DOHH2 (cell line): ENCODE data around the gene CD99.
"Not testable (repeated sequence)": the region's sequence is repeated elsewhere in the genome, so short reads cannot be mapped to it uniquely, and the experiment has no call there.

Experiments
- H3F3A ChIP-seq: fragments of 200-600 bp; sonication (generic), shearing (Covaris generic); 2 replicates; pipeline ENCODE4 v1.6.0; 2016; ENCODE audit warnings: antibody characterized with exemption, mild to moderate bottlenecking; ENCODE audit not compliant: control insufficient read depth, insufficient read depth
- H3K27ac ChIP-seq: fragments of 200-600 bp; sonication (generic); 2 replicates; pipeline ENCODE4 v1.5.1; 2014; ENCODE audit warnings: low read depth, mild to moderate bottlenecking, low read length, moderate library complexity
- H3K27me3 ChIP-seq: fragments of 200-600 bp; sonication (generic); 2 replicates; pipeline ENCODE4 v1.6.1; 2014; ENCODE audit warnings: mild to moderate bottlenecking, low read length, mixed read lengths; ENCODE audit not compliant: control insufficient read depth
- H3K36me3 ChIP-seq: fragments of 200-600 bp; sonication (generic); 2 replicates; pipeline ENCODE4 v1.6.1; 2014; ENCODE audit warnings: mild to moderate bottlenecking, low read length, moderate library complexity, mixed read lengths; ENCODE audit not compliant: control insufficient read depth
- H3K4me1 ChIP-seq: fragments of 200-600 bp; sonication (generic); 2 replicates; pipeline ENCODE4 v1.6.1; 2014; ENCODE audit warnings: mild to moderate bottlenecking, low read length, mixed read lengths; ENCODE audit not compliant: control insufficient read depth
- H3K4me2 ChIP-seq: fragments of 200-600 bp; sonication (generic); 2 replicates; pipeline ENCODE4 v1.6.0; 2014; ENCODE audit warnings: mild to moderate bottlenecking, low read length, moderate library complexity
- H3K4me3 ChIP-seq: fragments of 200-600 bp; sonication (generic); 2 replicates; pipeline ENCODE4 v1.5.1; 2014; ENCODE audit warnings: mild to moderate bottlenecking, low read length, mixed read lengths
- H3K79me2 ChIP-seq: fragments of 200-600 bp; sonication (generic); 2 replicates; pipeline ENCODE4 v1.6.1; 2014; ENCODE audit warnings: mild to moderate bottlenecking, low read length, mixed read lengths; ENCODE audit not compliant: control insufficient read depth
- H3K9me2 ChIP-seq: fragments of 200-600 bp; sonication (generic); replicated peaks from 2 replicates; pipeline ENCODE4 v1.6.1; 2014; ENCODE audit warnings: mild to moderate bottlenecking, low read length, mixed read lengths; ENCODE audit not compliant: control insufficient read depth
- H3K9me3 ChIP-seq: fragments of 200-600 bp; sonication (generic); 2 replicates; pipeline ENCODE4 v1.6.1; 2014; ENCODE audit warnings: antibody characterized with exemption, low read length, mixed read lengths; ENCODE audit not compliant: control insufficient read depth, insufficient read depth
- H4K20me1 ChIP-seq: fragments of 200-600 bp; sonication (generic); 2 replicates; pipeline ENCODE4 v1.6.0; 2014; ENCODE audit warnings: low read depth, mild to moderate bottlenecking, antibody characterized with exemption, low read length, moderate library complexity; ENCODE audit not compliant: control insufficient read depth, insufficient read depth
- EZH2phosphoT487 ChIP-seq: fragments of 200-600 bp; sonication (generic); IDR thresholded peaks from 2 replicates; pipeline ENCODE4 v1.6.1; 2017; ENCODE audit warnings: borderline replicate concordance, mild to moderate bottlenecking, antibody characterized with exemption, low read length, moderate library complexity, mixed read lengths
- TF ChIP-seq, protein P1 (sequence below): fragments of 200-600 bp; sonication (generic); IDR thresholded peaks from one replicate; pipeline ENCODE4 v1.5.1; 2014; ENCODE audit warnings: antibody characterized with exemption, mild to moderate bottlenecking, low read depth, low read length; ENCODE audit not compliant: poor library complexity, severe bottlenecking

CD99 gene

DNA sequence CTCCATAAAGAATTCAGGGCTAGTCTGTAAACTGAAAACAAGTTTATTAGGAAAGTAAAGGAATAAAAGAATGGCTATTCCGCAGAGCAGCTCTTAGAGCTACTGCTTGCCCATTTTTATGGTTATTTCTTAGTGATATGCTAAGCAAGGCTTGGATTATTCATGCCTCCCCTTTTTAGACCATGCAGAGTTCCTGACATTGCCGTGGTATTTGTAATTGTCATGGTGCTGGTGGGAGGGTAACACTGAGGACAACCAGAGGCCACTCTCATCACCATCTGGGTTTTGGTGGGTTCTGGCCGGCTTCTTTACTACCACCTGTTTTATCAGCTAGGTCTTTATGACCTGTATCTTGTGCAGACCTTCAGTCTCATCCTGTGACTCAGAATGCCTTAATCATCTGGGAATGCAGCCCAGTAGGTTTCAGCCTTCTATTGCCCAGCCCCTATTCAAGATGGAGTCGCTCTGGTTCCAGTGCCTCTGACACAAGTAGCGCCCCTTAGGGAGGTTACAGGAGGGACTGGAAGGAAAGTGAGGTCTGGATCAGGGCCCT lies 64.1 kb downstream of the CD99 start:
- not testable (repeated sequence) for H3K4me1 ChIP-seq, H3K27me3 ChIP-seq, H3K27ac ChIP-seq, H3F3A ChIP-seq, H3K4me3 ChIP-seq, H3K36me3 ChIP-seq, H3K4me2 ChIP-seq, H3K79me2 ChIP-seq, H4K20me1 ChIP-seq, H3K9me3 ChIP-seq, H3K9me2 ChIP-seq

GRCh38 chrX:2756548-2756947 lies 65.5 kb downstream of the CD99 start:
- Histone ChIP-seq H3K27me3 (no peaks in the 10 kb centered on the region; the same call in 1 of the 2 replicates), H3K9me2 (no peaks in the 10 kb centered on the region), H3K4me1 (no peaks in the 10 kb centered on the region), H3K4me2 (no peak overlapping the region), H3K36me3 (no peaks in the 10 kb centered on the region), H3K4me3 (no peak overlapping the region), H3K9me3 (no peaks in the 10 kb centered on the region), H4K20me1 (no peaks in the 10 kb centered on the region), H3K27ac (no peak overlapping the region), H3F3A (no peaks in the 10 kb centered on the region), H3K79me2 (no peaks in the 10 kb centered on the region)
- no peak for TF ChIP-seq EZH2phosphoT487
- TF ChIP-seq, protein P1, sequence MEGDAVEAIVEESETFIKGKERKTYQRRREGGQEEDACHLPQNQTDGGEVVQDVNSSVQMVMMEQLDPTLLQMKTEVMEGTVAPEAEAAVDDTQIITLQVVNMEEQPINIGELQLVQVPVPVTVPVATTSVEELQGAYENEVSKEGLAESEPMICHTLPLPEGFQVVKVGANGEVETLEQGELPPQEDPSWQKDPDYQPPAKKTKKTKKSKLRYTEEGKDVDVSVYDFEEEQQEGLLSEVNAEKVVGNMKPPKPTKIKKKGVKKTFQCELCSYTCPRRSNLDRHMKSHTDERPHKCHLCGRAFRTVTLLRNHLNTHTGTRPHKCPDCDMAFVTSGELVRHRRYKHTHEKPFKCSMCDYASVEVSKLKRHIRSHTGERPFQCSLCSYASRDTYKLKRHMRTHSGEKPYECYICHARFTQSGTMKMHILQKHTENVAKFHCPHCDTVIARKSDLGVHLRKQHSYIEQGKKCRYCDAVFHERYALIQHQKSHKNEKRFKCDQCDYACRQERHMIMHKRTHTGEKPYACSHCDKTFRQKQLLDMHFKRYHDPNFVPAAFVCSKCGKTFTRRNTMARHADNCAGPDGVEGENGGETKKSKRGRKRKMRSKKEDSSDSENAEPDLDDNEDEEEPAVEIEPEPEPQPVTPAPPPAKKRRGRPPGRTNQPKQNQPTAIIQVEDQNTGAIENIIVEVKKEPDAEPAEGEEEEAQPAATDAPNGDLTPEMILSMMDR: no peak

- H3K9me2 ChIP-seq: no peaks in the 10 kb centered on the region
- H3K27ac ChIP-seq: no peak overlapping the region
- H4K20me1 ChIP-seq: no peaks in the 10 kb centered on the region
- no peaks in the 10 kb centered on the region for H3F3A ChIP-seq
- H3K4me1 ChIP-seq: no peaks in the 10 kb centered on the region
- no peaks in the 10 kb centered on the region for H3K79me2 ChIP-seq
- no peaks in the 10 kb centered on the region for H3K9me3 ChIP-seq
- H3K4me2 ChIP-seq: no peak overlapping the region
- H3K4me3 ChIP-seq: no peak overlapping the region
- TF ChIP-seq, protein P1: no peak
- TF ChIP-seq EZH2phosphoT487: no peak
- H3K27me3 ChIP-seq: no peaks in the 10 kb centered on the region; the same call in 1 of the 2 replicates
- H3K36me3 ChIP-seq: no peaks in the 10 kb centered on the region
These were observed 70.2 kb downstream of the CD99 start for GRCh38 chrX:2761246-2761645.

DNA sequence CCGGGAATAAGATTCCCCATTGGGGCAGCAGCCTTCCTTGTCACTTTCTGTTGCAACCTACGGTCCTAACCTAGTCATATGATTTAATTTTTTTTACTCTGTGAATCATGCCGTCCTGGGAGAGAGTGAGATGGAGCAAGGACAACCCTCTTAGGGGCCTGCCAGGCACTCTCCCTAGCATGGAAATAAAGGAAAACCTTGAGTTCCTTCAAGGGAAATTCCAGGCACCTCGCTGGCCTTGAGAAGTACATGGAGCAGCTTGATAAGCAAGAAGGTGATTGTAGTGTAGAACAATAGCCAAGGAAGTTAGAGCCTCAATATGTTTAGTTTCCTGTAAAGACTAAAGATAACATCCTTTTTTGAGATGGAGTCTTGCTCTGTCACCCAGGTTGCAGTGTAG lies 71.6 kb downstream of the CD99 start:
- H3K9me2 ChIP-seq, H3K27ac ChIP-seq, H3K79me2 ChIP-seq, H4K20me1 ChIP-seq, H3K27me3 ChIP-seq, H3K9me3 ChIP-seq, H3K4me3 ChIP-seq, H3F3A ChIP-seq, H3K4me2 ChIP-seq, H3K36me3 ChIP-seq, H3K4me1 ChIP-seq: not testable (repeated sequence)

GRCh38 chrX:2764766-2765548 lies 73.9 kb downstream of the CD99 start:
- not testable (repeated sequence) for H3K9me3 ChIP-seq, H3K9me2 ChIP-seq, H4K20me1 ChIP-seq, H3K79me2 ChIP-seq, H3K4me3 ChIP-seq, H3K4me1 ChIP-seq, H3K27me3 ChIP-seq, H3K27ac ChIP-seq, H3F3A ChIP-seq, H3K36me3 ChIP-seq, H3K4me2 ChIP-seq
